Mesodermal cell (in vitro differentiated cells): ENCODE results near the gene STARD10.
A peak's percentile ranks its signal among the peaks of the same experiment; 100 is the strongest.

Source experiments
- H3K27ac ChIP-seq: 2 replicates; pipeline ENCODE4 v1.7.0; 2013; ENCODE audit warnings: mild to moderate bottlenecking, low read depth, low read length, moderate library complexity; ENCODE audit not compliant: severe bottlenecking
- H3K36me3 ChIP-seq: 2 replicates; pipeline ENCODE4 v1.7.1; 2013; ENCODE audit warnings: mild to moderate bottlenecking, low read length, moderate library complexity; ENCODE audit not compliant: control insufficient read depth, insufficient read depth
- H3K4me1 ChIP-seq: one replicate; pipeline ENCODE4 v1.7.1; 2013; ENCODE audit warnings: mild to moderate bottlenecking, low read length; ENCODE audit not compliant: insufficient read depth, control insufficient read depth, poor library complexity, severe bottlenecking
- H3K4me3 ChIP-seq: 2 replicates; pipeline ENCODE4 v1.7.0; 2013; ENCODE audit warnings: low read length, control low read depth, mild to moderate bottlenecking; ENCODE audit not compliant: insufficient read depth, poor library complexity, severe bottlenecking; ENCODE audit errors: extremely low read depth
- H3K9me3 ChIP-seq: 2 replicates; pipeline ENCODE4 v1.7.1; 2013; ENCODE audit warnings: mild to moderate bottlenecking, low read length, moderate library complexity; ENCODE audit not compliant: control insufficient read depth
- whole genome bisulfite sequencing, 2 experiments: methylation state at CpG; one replicate each; pipeline ENCODE4 v1.1.5; 2013; ENCODE audit warnings: missing lambda C conversion rate in 2 of 2; ENCODE audit not compliant: insufficient coverage in 2 of 2; 5-methylcytosine and 5-hydroxymethylcytosine counted together

Gene STARD10

DNA sequence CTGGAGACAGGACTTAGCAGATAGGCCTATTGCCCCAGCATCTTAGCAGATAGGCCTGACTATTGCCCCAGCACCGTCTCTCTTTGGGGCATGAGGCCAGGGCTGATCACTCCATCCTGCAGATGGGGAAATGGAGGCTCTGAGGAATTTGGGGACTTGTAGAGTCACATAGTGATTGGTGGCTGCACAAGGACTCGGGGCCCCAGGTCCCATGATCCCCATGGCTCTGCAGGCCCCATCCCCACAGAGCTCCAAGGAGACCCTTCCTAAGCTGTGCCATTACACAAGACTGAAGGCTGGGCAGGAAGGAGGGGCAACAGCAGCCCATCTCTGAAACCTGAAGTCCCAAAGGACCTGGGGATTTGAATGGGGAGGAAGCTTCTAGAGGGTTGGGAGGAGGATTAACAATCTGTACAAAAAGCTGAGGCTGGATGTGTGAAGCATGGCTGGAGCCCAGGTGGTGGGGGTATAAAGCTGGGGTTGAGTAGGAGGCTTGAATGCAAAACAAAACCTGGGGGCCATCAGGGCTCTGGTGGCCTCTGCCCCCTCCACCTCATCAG lies 43.2 kb downstream of the STARD10 start:
- Histone ChIP-seq H3K4me1 (peaks cover 30% of the 10 kb centered on the region), H3K9me3 (no peaks in the 10 kb centered on the region), H3K36me3 (peaks cover 9% of the 10 kb centered on the region), H3K4me3 (peak overlapping the region; percentile 76), H3K27ac (no peak overlapping the region)
- 85 to 100% methylated on average over 1 of the region's 2 CpGs for WGBS, 2 experiments

DNA sequence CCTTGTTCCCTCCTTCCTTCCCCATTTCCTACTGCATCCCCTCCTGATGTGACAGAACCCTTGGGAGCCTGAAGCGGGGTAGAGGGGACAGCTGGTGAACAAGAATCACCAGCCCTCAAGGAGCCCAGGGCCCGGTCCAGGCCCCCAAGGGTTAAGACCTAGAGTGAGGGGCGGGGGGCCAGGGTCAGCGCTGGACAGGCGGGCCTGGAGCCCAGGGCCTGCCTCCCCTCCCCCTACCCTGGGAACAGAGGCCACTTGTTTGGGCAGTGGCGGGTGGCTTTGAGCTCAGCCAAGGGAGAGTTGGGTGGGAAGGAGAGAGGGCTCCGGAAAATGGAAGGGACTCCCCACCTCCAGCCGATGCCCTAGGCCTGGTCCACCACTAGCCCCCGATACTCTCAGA lies 43.8 kb downstream of the STARD10 start:
- WGBS, 2 experiments, result 87 to 97% methylated on average over 3 to 5 of the region's 9 CpGs
- Histone ChIP-seq H3K4me1 (peaks cover 30% of the 10 kb centered on the region), H3K27ac (no peak overlapping the region), H3K4me3 (no peak overlapping the region), H3K36me3 (peaks cover 9% of the 10 kb centered on the region), H3K9me3 (no peaks in the 10 kb centered on the region)

DNA sequence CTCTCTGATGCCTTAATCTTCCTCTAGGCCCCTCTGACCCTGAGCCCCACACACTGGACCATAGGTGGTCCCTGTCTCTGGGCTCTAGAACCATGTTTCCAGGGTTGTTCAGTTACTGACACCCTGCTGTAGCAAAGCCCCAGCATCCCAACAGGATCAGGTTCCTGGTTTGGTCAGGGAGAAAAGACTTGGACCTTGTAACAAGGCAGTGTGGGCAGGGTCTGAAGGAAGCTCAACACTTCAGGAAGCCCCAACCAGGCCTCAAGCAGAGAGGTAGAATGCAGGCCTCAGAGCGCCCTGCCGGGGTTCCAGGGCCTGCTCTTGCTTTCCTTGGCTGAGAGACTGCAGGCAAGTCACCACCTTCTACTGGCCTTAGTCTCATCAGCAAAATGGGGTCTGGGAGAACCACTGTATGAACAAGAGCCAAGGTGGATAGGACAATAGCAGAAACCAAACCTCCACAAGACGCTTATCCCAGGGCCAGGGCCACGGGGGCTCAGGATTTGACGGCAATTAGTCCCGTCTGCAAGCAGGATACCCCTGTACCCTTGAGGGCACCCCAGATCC lies 46.5 kb downstream of the STARD10 start:
- no peak overlapping the region for H3K27ac ChIP-seq
- no peaks in the 10 kb centered on the region for H3K9me3 ChIP-seq
- H3K4me1 ChIP-seq, result peaks cover 36% of the 10 kb centered on the region
- no peak overlapping the region for H3K4me3 ChIP-seq
- H3K36me3 ChIP-seq, result peaks cover 14% of the 10 kb centered on the region
- WGBS, 2 experiments, result 95 to 98% methylated on average over 6 of the region's 6 CpGs

DNA sequence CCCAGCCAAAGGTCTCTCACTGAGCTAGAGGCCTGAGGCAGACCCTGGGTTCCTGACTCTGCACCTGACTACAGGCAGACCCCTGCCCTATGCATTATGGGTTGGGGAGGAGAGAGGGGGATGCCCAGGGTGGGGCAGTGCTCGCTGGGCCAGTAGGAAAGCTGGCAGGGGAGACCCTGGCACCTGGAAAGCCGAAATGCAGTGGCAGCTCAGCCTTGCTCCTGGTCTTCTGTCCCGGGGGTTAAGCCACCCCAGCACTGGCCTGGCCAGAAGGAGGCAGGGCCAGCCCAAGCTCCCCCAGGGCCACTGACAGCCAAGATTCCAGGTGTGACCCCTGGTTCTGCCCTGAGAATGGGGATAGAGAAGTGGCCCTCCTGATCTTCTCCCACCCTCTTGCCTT lies 47.0 kb downstream of the STARD10 start:
- WGBS, 2 experiments, result 92 to 96% methylated on average over 3 of the region's 3 CpGs
- no peak overlapping the region for H3K4me3 ChIP-seq
- no peak overlapping the region for H3K27ac ChIP-seq
- H3K4me1 ChIP-seq, result peaks cover 40% of the 10 kb centered on the region
- H3K36me3 ChIP-seq, result peaks cover 14% of the 10 kb centered on the region
- no peaks in the 10 kb centered on the region for H3K9me3 ChIP-seq

DNA sequence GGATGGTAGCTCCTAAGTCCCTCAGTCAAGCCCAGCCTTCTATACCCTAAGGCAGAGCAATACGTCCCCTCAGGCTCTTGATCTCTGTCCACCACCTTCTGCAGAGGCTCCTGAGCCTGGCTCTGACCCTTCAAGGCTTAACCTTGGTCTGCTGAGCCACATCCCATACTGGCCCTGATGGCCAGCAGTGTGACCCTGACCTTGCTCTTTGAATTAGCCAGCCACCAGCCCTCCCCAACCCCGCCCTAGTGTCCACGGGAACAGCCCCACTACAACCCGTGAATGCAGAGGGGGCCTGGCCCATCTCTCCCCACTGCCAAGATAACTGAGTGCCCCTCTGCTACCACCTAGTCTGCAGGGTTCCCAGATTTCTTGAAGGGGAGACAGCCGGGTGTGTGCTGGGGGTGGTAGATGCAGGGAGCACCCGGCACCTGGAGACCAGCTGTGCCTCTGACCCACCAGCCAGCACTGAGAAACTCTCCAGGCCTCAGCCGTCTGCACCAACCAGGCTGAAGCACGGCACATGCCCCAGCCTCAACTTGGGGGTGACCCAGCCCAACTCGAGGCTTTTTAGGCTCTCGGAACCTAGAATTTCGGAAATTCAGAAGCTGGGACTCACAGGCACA lies 47.8 kb downstream of the STARD10 start:
- H3K36me3 ChIP-seq, result peaks cover 14% of the 10 kb centered on the region
- no peak overlapping the region for H3K27ac ChIP-seq
- H3K9me3 ChIP-seq, result no peaks in the 10 kb centered on the region
- WGBS, 2 experiments, result 88 to 91% methylated on average over 8 to 9 of the region's 11 CpGs
- peaks cover 41% of the 10 kb centered on the region for H3K4me1 ChIP-seq
- H3K4me3 ChIP-seq, result no peak overlapping the region

DNA sequence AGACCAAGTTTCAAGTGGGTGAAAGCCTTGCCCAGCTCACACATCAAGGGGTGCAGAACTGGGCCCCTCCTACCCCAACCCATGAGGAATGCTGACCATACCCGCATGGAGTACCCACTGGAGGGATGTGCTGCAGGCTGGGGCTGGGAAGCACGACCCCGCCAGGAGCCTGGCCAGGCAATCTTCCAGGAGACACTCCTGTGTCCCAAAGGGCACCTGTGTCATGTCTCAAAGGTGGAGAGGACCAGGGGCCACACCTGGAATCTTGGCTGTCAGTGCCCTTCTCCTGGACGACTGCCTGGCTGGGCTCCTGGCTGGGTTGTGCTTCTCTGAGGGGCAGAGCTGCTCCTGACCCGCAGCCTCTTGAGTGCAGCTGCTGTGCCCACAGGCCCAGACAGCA lies 48.3 kb downstream of the STARD10 start:
- 87 to 90% methylated on average over 4 to 5 of the region's 5 CpGs for WGBS, 2 experiments
- Histone ChIP-seq H3K36me3 (peaks cover 14% of the 10 kb centered on the region), H3K27ac (no peak overlapping the region), H3K4me3 (no peak overlapping the region), H3K9me3 (no peaks in the 10 kb centered on the region), H3K4me1 (peaks cover 41% of the 10 kb centered on the region)

DNA sequence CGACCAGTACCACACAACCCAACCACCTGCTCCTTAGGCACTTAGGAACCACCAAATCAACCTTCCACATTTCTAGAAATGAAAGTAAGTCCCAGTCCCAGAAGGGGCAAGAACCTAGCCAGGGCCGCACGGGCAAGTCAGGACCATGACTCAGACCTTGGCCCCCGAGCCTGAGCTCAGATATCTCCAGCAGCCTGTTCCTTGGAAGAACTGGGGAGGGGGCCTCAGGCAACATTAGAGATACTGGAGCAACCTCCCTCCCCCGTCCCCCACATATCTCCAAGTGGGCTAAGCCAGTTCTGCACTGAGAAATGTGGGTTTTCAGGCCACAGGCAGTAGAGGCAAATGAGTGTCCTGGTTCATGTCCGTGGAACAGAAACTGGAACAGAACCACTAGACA lies 49.4 kb downstream of the STARD10 start:
- peaks cover 14% of the 10 kb centered on the region for H3K36me3 ChIP-seq

DNA sequence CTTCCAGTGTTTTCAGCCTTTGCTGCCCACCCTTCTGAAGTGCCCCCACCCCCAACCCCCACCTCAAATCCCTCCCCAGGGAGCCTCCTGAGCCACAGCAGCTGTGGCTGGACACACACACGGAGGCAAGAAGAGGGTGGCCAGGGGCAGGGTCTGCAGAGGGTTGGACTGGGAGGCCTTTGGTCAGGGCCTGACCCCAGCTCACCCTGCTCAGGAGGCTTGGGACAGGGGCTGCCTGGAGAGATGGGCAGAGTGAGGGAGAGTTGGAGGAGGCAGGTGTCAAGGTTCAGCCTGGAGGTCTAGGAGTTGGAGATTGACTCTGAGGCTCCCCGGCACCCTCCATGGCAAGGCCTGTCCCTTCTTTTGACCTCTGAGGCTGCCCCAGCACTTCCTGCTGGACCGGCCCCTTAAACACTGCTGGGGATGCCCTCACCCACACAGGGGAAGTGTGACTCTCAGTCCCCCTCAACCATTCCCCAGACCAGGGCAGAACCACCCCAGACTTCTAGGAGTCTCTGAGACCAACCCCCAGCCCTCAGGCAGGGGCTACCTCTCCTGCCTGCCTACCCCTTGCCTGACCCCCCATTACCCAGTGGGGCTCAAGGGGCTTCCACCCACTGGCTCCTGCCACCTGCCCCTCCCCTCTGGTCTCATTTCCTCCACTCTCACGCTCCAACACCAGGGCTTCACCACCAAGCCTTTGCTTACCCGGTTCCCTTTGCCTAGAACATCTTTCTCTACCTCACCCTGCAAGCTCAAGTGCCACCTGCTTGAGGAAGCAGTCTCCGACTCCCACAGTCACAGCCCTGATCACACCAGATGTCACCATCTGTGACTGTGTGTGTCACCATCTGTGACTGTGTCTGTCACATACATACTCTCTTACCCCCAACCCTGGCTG lies 50.3 kb downstream of the STARD10 start:
- Histone ChIP-seq H3K36me3 (peaks cover 11% of the 10 kb centered on the region), H3K4me3 (no peak overlapping the region), H3K27ac (no peak overlapping the region), H3K4me1 (peaks cover 46% of the 10 kb centered on the region), H3K9me3 (no peaks in the 10 kb centered on the region)
- WGBS, 2 experiments, result 67 to 78% methylated on average over 4 to 5 of the region's 6 CpGs

More for the DNA sequence above, 49.4 kb downstream of the STARD10 start:
- 75 to 78% methylated on average over 4 of the region's 6 CpGs for WGBS, 2 experiments
- Histone ChIP-seq H3K4me3 (no peak overlapping the region), H3K4me1 (peaks cover 38% of the 10 kb centered on the region), H3K9me3 (no peaks in the 10 kb centered on the region), H3K27ac (no peak overlapping the region)

DNA sequence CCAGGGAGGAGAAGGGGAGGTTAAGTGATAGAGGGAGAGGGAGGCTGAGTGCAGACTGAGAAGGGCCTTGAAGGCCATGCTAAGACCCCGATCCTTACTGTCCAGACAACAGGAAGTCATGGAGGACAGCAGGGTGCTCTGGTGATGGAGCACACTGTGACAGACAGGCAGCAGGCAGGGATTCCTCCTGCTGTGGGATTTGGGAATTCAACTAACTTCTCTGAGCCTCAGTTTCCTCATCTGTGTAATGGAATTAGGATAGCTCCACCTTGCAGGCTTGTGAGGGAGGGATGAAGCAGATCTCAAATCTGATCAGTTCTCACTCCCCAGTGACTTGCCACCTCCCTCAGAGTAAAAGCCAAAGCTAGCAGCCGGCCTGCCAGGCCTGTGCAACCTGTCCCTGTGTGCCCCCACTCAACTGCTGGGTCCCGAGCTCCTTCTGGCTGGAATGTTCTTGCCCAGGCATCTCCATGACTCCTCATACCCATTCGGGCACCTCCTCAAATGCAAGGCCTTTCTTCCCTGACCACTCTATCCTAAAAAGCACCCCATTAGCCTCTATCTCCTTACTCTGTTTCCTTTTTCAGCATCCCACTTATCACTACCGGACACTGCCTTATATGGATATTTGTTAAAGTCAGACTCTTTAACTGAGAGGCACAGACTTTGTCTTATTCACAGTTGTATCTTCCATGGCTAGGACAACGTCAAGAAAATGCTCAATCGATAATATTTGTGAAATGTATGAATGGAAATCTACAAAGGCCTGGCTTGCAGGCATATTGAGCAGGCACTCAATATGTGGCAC lies 51.1 kb downstream of the STARD10 start:
- H3K9me3 ChIP-seq, result no peaks in the 10 kb centered on the region
- peaks cover 10% of the 10 kb centered on the region for H3K36me3 ChIP-seq
- H3K4me1 ChIP-seq, result peaks cover 53% of the 10 kb centered on the region
- no peak overlapping the region for H3K27ac ChIP-seq
- WGBS, 2 experiments, result 98 to 100% methylated on average over 3 to 6 of the region's 7 CpGs
- H3K4me3 ChIP-seq, result no peak overlapping the region

DNA sequence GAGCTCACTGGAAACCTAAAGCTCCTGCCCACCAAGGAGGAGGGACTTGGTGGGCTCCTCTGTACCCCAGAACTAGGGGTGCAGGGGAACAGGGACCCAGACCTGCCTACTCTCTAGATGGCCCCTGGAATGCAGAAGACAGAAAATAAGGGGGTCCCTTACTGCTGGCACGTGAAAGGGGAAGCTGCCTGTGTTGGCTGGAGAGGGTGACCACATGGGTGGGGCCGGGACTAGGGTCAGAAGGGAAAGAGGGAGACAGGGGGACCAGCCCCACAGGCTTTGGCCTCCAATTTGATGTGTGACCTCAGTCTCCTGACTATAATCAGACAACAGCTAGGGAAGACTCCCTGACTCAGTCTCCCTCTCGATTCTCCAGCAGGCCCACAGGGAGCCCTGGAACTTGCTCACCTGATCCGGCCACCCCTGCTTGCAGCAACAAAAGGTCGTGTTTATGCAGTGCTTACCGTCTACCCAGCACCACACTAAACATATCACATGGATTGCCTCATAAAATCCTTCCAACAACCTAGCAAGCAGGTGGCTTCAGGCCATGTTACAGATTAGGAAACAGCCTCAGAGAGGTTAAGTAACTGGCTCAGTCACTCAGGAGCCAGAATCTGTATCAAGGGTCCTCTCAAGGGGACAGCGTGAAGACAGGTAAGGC lies 51.9 kb downstream of the STARD10 start:
- Histone ChIP-seq H3K9me3 (no peaks in the 10 kb centered on the region), H3K4me1 (peaks cover 60% of the 10 kb centered on the region), H3K36me3 (peaks cover 12% of the 10 kb centered on the region), H3K27ac (peak overlapping the region; percentile 77), H3K4me3 (no peak overlapping the region)
- WGBS, 2 experiments, result 84 to 89% methylated on average over 6 of the region's 7 CpGs
